ENCODE data around the gene NDC1. TPM values are rescaled to one million over a fixed set of nuclear protein-coding genes. Genes with fewer than 3 reads are reported as not detected.

NDC1 gene
- total RNA-seq, 2 donors from 2014 or later: 32.4 to 38.7 TPM

- WGBS, 2 experiments (ENCODE audit: insufficient coverage in 1 of 2, insufficient read length in 1 of 2): 89 to 90% methylated on average over 4 to 5 of the region's 8 CpGs
- Mint-ChIP-seq H3K27ac (no peak overlapping the region), H3K4me3 (no peak overlapping the region), H3K4me1 (peaks cover 11% of the 10 kb centered on the region), H3K36me3 (ENCODE audit: low read depth) (no peaks in the 10 kb centered on the region), H3K9me3 (peaks cover 11% of the 10 kb centered on the region), H3K27me3 (ENCODE audit: insufficient read depth) (peaks cover 62% of the 10 kb centered on the region)
- no peaks in the 10 kb centered on the region for H3K36me3 ChIP-seq (ENCODE audit: control insufficient read depth, insufficient read depth, low read length)
- no peak for DNase-seq
- peaks cover 8% of the 10 kb centered on the region for H3K9me3 ChIP-seq (ENCODE audit: control insufficient read depth, low read length)
- no peak overlapping the region for H3K4me3 ChIP-seq (ENCODE audit: low read length)
- H3K9ac ChIP-seq (ENCODE audit: extremely low read depth, low read length, poor library complexity, severe bottlenecking): no peak overlapping the region
- H3K4me1 ChIP-seq (ENCODE audit: control insufficient read depth, insufficient read depth, low read length): peaks cover 4% of the 10 kb centered on the region
- H3K27ac ChIP-seq (ENCODE audit: low read depth, low read length): no peak overlapping the region
- H3K27me3 ChIP-seq (ENCODE audit: control insufficient read depth, insufficient read depth, low read length, poor library complexity, severe bottlenecking): peaks cover 57% of the 10 kb centered on the region
- TF ChIP-seq CTCF (conservative IDR thresholded peaks at IDR 0.05): no peak
These were observed 97.4 kb downstream of the NDC1 start for GRCh38 chr1:53740621-53741105.

GRCh38 chr1:53739109-53739681 lies 98.9 kb downstream of the NDC1 start, which contains the start of gene GLIS1:
GLIS1 (minus strand) TSS chr1:53739164; CDS start chr1:53738064, 1,100 bp downstream.
- peaks cover 57% of the 10 kb centered on the region for H3K27me3 ChIP-seq (ENCODE audit: control insufficient read depth, insufficient read depth, low read length, poor library complexity, severe bottlenecking)
- TF ChIP-seq CTCF (conservative IDR thresholded peaks at IDR 0.05): no peak

GRCh38 chr1:53738205-53739108 lies 99.6 kb downstream of the NDC1 start:
- H3K36me3 Mint-ChIP-seq (ENCODE audit: low read depth): no peaks in the 10 kb centered on the region
- Histone ChIP-seq H3K36me3 (ENCODE audit: control insufficient read depth, insufficient read depth, low read length) (no peaks in the 10 kb centered on the region), H3K27me3 (ENCODE audit: control insufficient read depth, insufficient read depth, low read length, poor library complexity, severe bottlenecking) (peaks cover 55% of the 10 kb centered on the region), H3K27ac (ENCODE audit: low read depth, low read length) (no peak overlapping the region), H3K9me3 (ENCODE audit: control insufficient read depth, low read length) (peaks cover 8% of the 10 kb centered on the region), H3K4me1 (ENCODE audit: control insufficient read depth, insufficient read depth, low read length) (peaks cover 11% of the 10 kb centered on the region), H3K4me3 (ENCODE audit: low read length) (peak overlapping the region; percentile 77), H3K9ac (ENCODE audit: extremely low read depth, low read length, poor library complexity, severe bottlenecking) (no peak overlapping the region)
- no peak overlapping the region for H3K27ac Mint-ChIP-seq
- peaks cover 20% of the 10 kb centered on the region for H3K4me1 Mint-ChIP-seq
- WGBS, 2 experiments (ENCODE audit: insufficient coverage in 1 of 2, insufficient read length in 1 of 2): 2 to 4% methylated on average over 21 to 101 of the region's 101 CpGs
- no peak for TF ChIP-seq CTCF (conservative IDR thresholded peaks at IDR 0.05)
- H3K4me3 Mint-ChIP-seq: peak overlapping the region; percentile 52
- H3K9me3 Mint-ChIP-seq: peaks cover 9% of the 10 kb centered on the region
- peaks cover 61% of the 10 kb centered on the region for H3K27me3 Mint-ChIP-seq (ENCODE audit: insufficient read depth)
- peak; percentile 73 for DNase-seq

More at GRCh38 chr1:53739109-53739681, 98.9 kb downstream of the NDC1 start, which contains the start of gene GLIS1:
- Mint-ChIP-seq H3K4me3 (peak within 1 kb of the TSS; percentile 52), H3K4me1 (peaks cover 20% of the 10 kb centered on the region), H3K27me3 (ENCODE audit: insufficient read depth) (peaks cover 64% of the 10 kb centered on the region), H3K9me3 (peaks cover 11% of the 10 kb centered on the region), H3K27ac (no peak within 1 kb of the TSS), H3K36me3 (ENCODE audit: low read depth) (no peaks in the 10 kb centered on the region)
- Histone ChIP-seq H3K4me3 (ENCODE audit: low read length) (peak within 1 kb of the TSS; percentile 77), H3K27ac (ENCODE audit: low read depth, low read length) (no peak within 1 kb of the TSS), H3K9me3 (ENCODE audit: control insufficient read depth, low read length) (peaks cover 8% of the 10 kb centered on the region), H3K36me3 (ENCODE audit: control insufficient read depth, insufficient read depth, low read length) (no peaks in the 10 kb centered on the region), H3K4me1 (ENCODE audit: control insufficient read depth, insufficient read depth, low read length) (peaks cover 11% of the 10 kb centered on the region), H3K9ac (ENCODE audit: extremely low read depth, low read length, poor library complexity, severe bottlenecking) (no peak within 1 kb of the TSS)
- DNase-seq: peak; percentile 97
- WGBS, 2 experiments (ENCODE audit: insufficient coverage in 1 of 2, insufficient read length in 1 of 2): 1 to 3% methylated on average over 14 to 73 of the region's 73 CpGs

All from endodermal cell (in vitro differentiated cells).